Neural cell (in vitro differentiated cells): Measurements from ENCODE around the gene POLR2L. TPM values are rescaled to one million over a fixed set of nuclear protein-coding genes. Genes with fewer than 3 reads are reported as not detected.
A peak's percentile ranks its signal among the peaks of the same experiment; 100 is the strongest.

Experiments used
- H2AFZ ChIP-seq: fragments of 200-600, 300-800 bp; sonication (generic), shearing (Covaris generic); 2 replicates; pipeline ENCODE4 v1.6.0; 2014; ENCODE audit warnings: low read depth, mild to moderate bottlenecking, antibody characterized with exemption, low read length, moderate library complexity
- H3F3A ChIP-seq: fragments of 200-600 bp; shearing (Covaris generic); 2 replicates; pipeline ENCODE4 v1.6.1; 2016; ENCODE audit warnings: mild to moderate bottlenecking, moderate library complexity, mixed read lengths, antibody characterized with exemption, low read length; ENCODE audit not compliant: insufficient read depth, poor library complexity, severe bottlenecking
- H3K27ac ChIP-seq: fragments of 200-600, 300-800 bp; sonication (generic), shearing (Covaris generic); 2 replicates; pipeline ENCODE4 v1.5.1; 2014; ENCODE audit warnings: mild to moderate bottlenecking, low read length, moderate library complexity
- H3K27me3 ChIP-seq: fragments of 300-800, 200-600 bp; sonication (generic), shearing (Covaris generic); 2 replicates; pipeline ENCODE4 v1.6.0; 2014; ENCODE audit warnings: mild to moderate bottlenecking, low read depth, low read length, moderate library complexity; ENCODE audit not compliant: insufficient read depth
- H3K36me3 ChIP-seq: fragments of 300-800, 200-600 bp; sonication (generic), shearing (Covaris generic); 2 replicates; pipeline ENCODE4 v1.5.1; 2014; ENCODE audit warnings: mild to moderate bottlenecking, antibody characterized with exemption, low read length, moderate library complexity; ENCODE audit not compliant: insufficient read depth
- H3K4me2 ChIP-seq: fragments of 300-800, 200-600 bp; sonication (generic), shearing (Covaris generic); 2 replicates; pipeline ENCODE4 v1.6.0; 2014; ENCODE audit warnings: mild to moderate bottlenecking, low read length
- H3K4me3 ChIP-seq: fragments of 300-800, 200-600 bp; sonication (generic), shearing (Covaris generic); 2 replicates; pipeline ENCODE4 v1.5.1; 2014; ENCODE audit warnings: mild to moderate bottlenecking, low read length, moderate library complexity
- H3K79me2 ChIP-seq: fragments of 200-600 bp; shearing (Covaris generic); replicated peaks from 2 replicates; pipeline ENCODE4 v1.6.0; 2014; ENCODE audit warnings: mild to moderate bottlenecking, low read length, moderate library complexity; ENCODE audit not compliant: insufficient read depth
- H3K9ac ChIP-seq: fragments of 300-800, 200-600 bp; sonication (generic), shearing (Covaris generic); 2 replicates; pipeline ENCODE4 v1.6.1; 2016; ENCODE audit warnings: mild to moderate bottlenecking, low read length, mixed read lengths
- H3K9me2 ChIP-seq: fragments of 200-600 bp; shearing (Covaris generic); 2 replicates; pipeline ENCODE4 v1.6.1; 2016; ENCODE audit warnings: mild to moderate bottlenecking, low read length, mixed read lengths; ENCODE audit not compliant: insufficient read depth
- H3K9me3 ChIP-seq: fragments of 200-600, 300-800 bp; sonication (generic), shearing (Covaris generic); 2 replicates; pipeline ENCODE4 v1.6.1; 2016; ENCODE audit warnings: mild to moderate bottlenecking, mixed run types, low read length, moderate library complexity, mixed read lengths
- H4K20me1 ChIP-seq: fragments of 200-600 bp; shearing (Covaris generic); 2 replicates; pipeline ENCODE4 v1.6.1; 2016; ENCODE audit warnings: mild to moderate bottlenecking, mixed run types; ENCODE audit not compliant: insufficient read depth
- EP300 ChIP-seq: fragments of 450-650 bp; conservative IDR thresholded peaks from 2 replicates; pipeline ENCODE4 v1.6.1; 2014; ENCODE audit warnings: antibody characterized with exemption, mild to moderate bottlenecking, moderate library complexity; ENCODE audit not compliant: poor library complexity, severe bottlenecking
- EZH2 ChIP-seq: fragments of 200-600, 300-800 bp; shearing (Covaris generic), sonication (generic); IDR thresholded peaks from 2 replicates; pipeline ENCODE4 v1.6.1; 2014; ENCODE audit warnings: antibody characterized with exemption, low read length, borderline replicate concordance, mild to moderate bottlenecking; ENCODE audit not compliant: insufficient read depth, poor library complexity, severe bottlenecking
- MXI1 ChIP-seq: fragments of 450-650 bp; conservative IDR thresholded peaks from 2 replicates; pipeline ENCODE4 v1.6.1; 2014; ENCODE audit warnings: antibody characterized with exemption, mild to moderate bottlenecking; ENCODE audit not compliant: poor library complexity, severe bottlenecking
- POLR2AphosphoS5 ChIP-seq: IDR thresholded peaks from 2 replicates; pipeline ENCODE4 v1.6.1; 2012
- RAD21 ChIP-seq: fragments of 450-650 bp; conservative IDR thresholded peaks from 2 replicates; pipeline ENCODE4 v1.6.1; 2014; ENCODE audit warnings: antibody characterized with exemption, mild to moderate bottlenecking, moderate library complexity
- SMC3 ChIP-seq: fragments of 450-650 bp; conservative IDR thresholded peaks from 2 replicates; pipeline ENCODE4 v1.6.1; 2014; ENCODE audit warnings: antibody characterized with exemption, mild to moderate bottlenecking, moderate library complexity; ENCODE audit not compliant: poor library complexity
- TAF1 ChIP-seq: IDR thresholded peaks from 2 replicates; pipeline ENCODE4 v1.6.1; 2012; ENCODE audit warnings: low read depth
- polyA plus RNA-seq: library from polyadenylated mRNA; depleted of rRNA; stranded (reverse); fragments of >200 nt; gene quantifications from 2 replicates; pipeline ENCODE4 v1.2.3, GENCODE V29; 2014
- TF ChIP-seq, protein P1 (sequence below): fragments of 450-650 bp; IDR thresholded peaks from 2 replicates; pipeline ENCODE4 v1.5.1; 2014; ENCODE audit warnings: antibody characterized with exemption, mild to moderate bottlenecking, moderate library complexity; ENCODE audit not compliant: poor library complexity, severe bottlenecking
- TF ChIP-seq, protein P2 (sequence below): IDR thresholded peaks from 2 replicates; pipeline ENCODE4 v1.6.1; 2012; ENCODE audit warnings: borderline replicate concordance

Gene POLR2L
- polyA plus RNA-seq, 1 donor from 2014 or later, result 62.3 TPM

- no peaks in the 10 kb centered on the region for H3K9me3 ChIP-seq
- no peaks in the 10 kb centered on the region for H3F3A ChIP-seq
- H3K27me3 ChIP-seq, result no peaks in the 10 kb centered on the region
- H3K27ac ChIP-seq, result peak overlapping the region; percentile 45
- no peaks in the 10 kb centered on the region for H4K20me1 ChIP-seq
- peak overlapping the region; percentile 85 for H2AFZ ChIP-seq
- TF ChIP-seq, protein P1, sequence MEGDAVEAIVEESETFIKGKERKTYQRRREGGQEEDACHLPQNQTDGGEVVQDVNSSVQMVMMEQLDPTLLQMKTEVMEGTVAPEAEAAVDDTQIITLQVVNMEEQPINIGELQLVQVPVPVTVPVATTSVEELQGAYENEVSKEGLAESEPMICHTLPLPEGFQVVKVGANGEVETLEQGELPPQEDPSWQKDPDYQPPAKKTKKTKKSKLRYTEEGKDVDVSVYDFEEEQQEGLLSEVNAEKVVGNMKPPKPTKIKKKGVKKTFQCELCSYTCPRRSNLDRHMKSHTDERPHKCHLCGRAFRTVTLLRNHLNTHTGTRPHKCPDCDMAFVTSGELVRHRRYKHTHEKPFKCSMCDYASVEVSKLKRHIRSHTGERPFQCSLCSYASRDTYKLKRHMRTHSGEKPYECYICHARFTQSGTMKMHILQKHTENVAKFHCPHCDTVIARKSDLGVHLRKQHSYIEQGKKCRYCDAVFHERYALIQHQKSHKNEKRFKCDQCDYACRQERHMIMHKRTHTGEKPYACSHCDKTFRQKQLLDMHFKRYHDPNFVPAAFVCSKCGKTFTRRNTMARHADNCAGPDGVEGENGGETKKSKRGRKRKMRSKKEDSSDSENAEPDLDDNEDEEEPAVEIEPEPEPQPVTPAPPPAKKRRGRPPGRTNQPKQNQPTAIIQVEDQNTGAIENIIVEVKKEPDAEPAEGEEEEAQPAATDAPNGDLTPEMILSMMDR, result no peak
- TF ChIP-seq, protein P2, sequence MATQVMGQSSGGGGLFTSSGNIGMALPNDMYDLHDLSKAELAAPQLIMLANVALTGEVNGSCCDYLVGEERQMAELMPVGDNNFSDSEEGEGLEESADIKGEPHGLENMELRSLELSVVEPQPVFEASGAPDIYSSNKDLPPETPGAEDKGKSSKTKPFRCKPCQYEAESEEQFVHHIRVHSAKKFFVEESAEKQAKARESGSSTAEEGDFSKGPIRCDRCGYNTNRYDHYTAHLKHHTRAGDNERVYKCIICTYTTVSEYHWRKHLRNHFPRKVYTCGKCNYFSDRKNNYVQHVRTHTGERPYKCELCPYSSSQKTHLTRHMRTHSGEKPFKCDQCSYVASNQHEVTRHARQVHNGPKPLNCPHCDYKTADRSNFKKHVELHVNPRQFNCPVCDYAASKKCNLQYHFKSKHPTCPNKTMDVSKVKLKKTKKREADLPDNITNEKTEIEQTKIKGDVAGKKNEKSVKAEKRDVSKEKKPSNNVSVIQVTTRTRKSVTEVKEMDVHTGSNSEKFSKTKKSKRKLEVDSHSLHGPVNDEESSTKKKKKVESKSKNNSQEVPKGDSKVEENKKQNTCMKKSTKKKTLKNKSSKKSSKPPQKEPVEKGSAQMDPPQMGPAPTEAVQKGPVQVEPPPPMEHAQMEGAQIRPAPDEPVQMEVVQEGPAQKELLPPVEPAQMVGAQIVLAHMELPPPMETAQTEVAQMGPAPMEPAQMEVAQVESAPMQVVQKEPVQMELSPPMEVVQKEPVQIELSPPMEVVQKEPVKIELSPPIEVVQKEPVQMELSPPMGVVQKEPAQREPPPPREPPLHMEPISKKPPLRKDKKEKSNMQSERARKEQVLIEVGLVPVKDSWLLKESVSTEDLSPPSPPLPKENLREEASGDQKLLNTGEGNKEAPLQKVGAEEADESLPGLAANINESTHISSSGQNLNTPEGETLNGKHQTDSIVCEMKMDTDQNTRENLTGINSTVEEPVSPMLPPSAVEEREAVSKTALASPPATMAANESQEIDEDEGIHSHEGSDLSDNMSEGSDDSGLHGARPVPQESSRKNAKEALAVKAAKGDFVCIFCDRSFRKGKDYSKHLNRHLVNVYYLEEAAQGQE, result peak; percentile 17
- TF ChIP-seq EP300, result peak; percentile 23
- peak; percentile 27 for TF ChIP-seq RAD21
- TF ChIP-seq MXI1, result peak; percentile 91
- TF ChIP-seq POLR2AphosphoS5, result peak; percentile 66
- TF ChIP-seq EZH2, result no peak
- TF ChIP-seq TAF1, result no peak
- TF ChIP-seq SMC3, result no peak
- no peaks in the 10 kb centered on the region for H3K9me2 ChIP-seq
- peak overlapping the region; percentile 81 for H3K4me3 ChIP-seq
- H3K4me2 ChIP-seq, result peak overlapping the region; percentile 25
- H3K79me2 ChIP-seq, result peaks cover 3% of the 10 kb centered on the region
- H3K9ac ChIP-seq, result peak overlapping the region; percentile 69
- no peaks in the 10 kb centered on the region for H3K36me3 ChIP-seq
Observed at GRCh38 chr11:819129-819931, 23.0 kb downstream of the POLR2L start.

GRCh38 chr11:818396-819128 lies 23.8 kb downstream of the POLR2L start, which contains the start of gene PNPLA2:
Gene PNPLA2 (plus strand): TSS chr11:818914. CDS start chr11:819719, 805 bp downstream.
- Histone ChIP-seq H3K36me3 (no peaks in the 10 kb centered on the region), H2AFZ (peak within 1 kb of the TSS; percentile 85), H3K9ac (peak within 1 kb of the TSS; percentile 69)

More at GRCh38 chr11:818396-819128, 23.8 kb downstream of the POLR2L start, which contains the start of gene PNPLA2:
- Histone ChIP-seq H3K4me2 (peak within 1 kb of the TSS; percentile 25), H3F3A (no peaks in the 10 kb centered on the region), H3K4me3 (peak within 1 kb of the TSS; percentile 81), H4K20me1 (no peaks in the 10 kb centered on the region), H3K9me3 (no peaks in the 10 kb centered on the region), H3K27me3 (no peaks in the 10 kb centered on the region), H3K9me2 (no peaks in the 10 kb centered on the region), H3K79me2 (peaks cover 3% of the 10 kb centered on the region), H3K27ac (peak within 1 kb of the TSS; percentile 45)
- TF ChIP-seq EP300 (no peak), SMC3 (no peak)
